Mucosa of descending colon (tissue), 3 donors: Measurements from ENCODE around the gene ETV6. TPM values are rescaled to one million over a fixed set of nuclear protein-coding genes. Genes with fewer than 3 reads are reported as not detected.

Source experiments
- ATAC-seq: fragments of 200-7000 bp; cut with Tn5 transposase; one replicate; pipeline ENCODE4 v1.9.1; 2020; ENCODE audit warnings: mild to moderate bottlenecking, moderate library complexity
- DNase-seq, 3 donors: peaks; one replicate each; pipeline ENCODE4 v3.0.0-alpha.2; 2020
- H3K36me3 ChIP-seq: fragments of 200-600 bp; one replicate; pipeline ENCODE4 v1.8.0; 2021; ENCODE audit warnings: low read depth, mild to moderate bottlenecking
- H3K4me1 ChIP-seq: fragments of 200-600 bp; one replicate; pipeline ENCODE4 v1.8.0; 2021; ENCODE audit warnings: low read depth, mild to moderate bottlenecking
- H3K4me3 ChIP-seq: fragments of 200-600 bp; one replicate; pipeline ENCODE4 v1.8.0; 2021; ENCODE audit warnings: mild to moderate bottlenecking
- H3K9me3 ChIP-seq: fragments of 200-600 bp; one replicate; pipeline ENCODE4 v1.8.0; 2021; ENCODE audit warnings: mild to moderate bottlenecking
- CTCF ChIP-seq: fragments of 200-600 bp; IDR thresholded peaks from one replicate; pipeline ENCODE4 v1.8.0; 2022; ENCODE audit warnings: antibody characterized with exemption, mild to moderate bottlenecking
- intact Hi-C, 2 donors: fragments of 100-400 bp; cut with DNase I in 1 of 2; cut with micrococcal nuclease in 1 of 2; formaldehyde crosslinking; loops; one replicate each; pipeline versions ENCODE4 v1.11.0 to v1.11.1; 2022; cut with DNase I, micrococcal nuclease
- total RNA-seq, 3 donors: library from RNA; stranded (reverse); fragmentation: NEBNext Ultra II Directional in 2 of 3; extraction: Animal tissue kit (Norgen Biotek cat#: 25700) in 2 of 3; gene quantifications; one replicate each; pipeline versions ENCODE4 v1.2.1 to v1.2.4, GENCODE V29; 2021 to 2023
- donor health status: DM: no; HTN: no; CAD: no; lungs with moderate emphysema.
- donor health status: DM: no; HTN: no; CAD: no.
- donor health status: DM: no; HTN: yes; CAD: no.

Gene ETV6
- total RNA-seq, 3 donors from 2014 or later: 60.9 to 74.3 (median 72.8) TPM

- TF ChIP-seq CTCF: no peak
- Histone ChIP-seq H3K4me1 (peaks cover 26% of the 10 kb centered on the region), H3K9me3 (no peaks in the 10 kb centered on the region), H3K4me3 (no peak overlapping the region), H3K36me3 (no peaks in the 10 kb centered on the region)
- no peak for ATAC-seq
- intact Hi-C loops: no loop called here
- no peak for DNase-seq
Measured at GRCh38 chr12:11771895-11772502, 122.5 kb downstream of the ETV6 start.

GRCh38 chr12:11773889-11774677 is 124.6 kb downstream of the ETV6 start:
- Histone ChIP-seq H3K4me3 (no peak overlapping the region), H3K36me3 (no peaks in the 10 kb centered on the region), H3K9me3 (no peaks in the 10 kb centered on the region), H3K4me1 (peaks cover 17% of the 10 kb centered on the region)
- ATAC-seq (peak; percentile 55), DNase-seq (peak in 1 of 3 donors; percentile 56)
- TF ChIP-seq CTCF: no peak
- intact Hi-C loops: no loop called here

- no peaks in the 10 kb centered on the region for H3K36me3 ChIP-seq
- intact Hi-C loops: no loop called here
- no peaks in the 10 kb centered on the region for H3K9me3 ChIP-seq
- H3K4me1 ChIP-seq: peaks cover 10% of the 10 kb centered on the region
- H3K4me3 ChIP-seq: no peak overlapping the region
- DNase-seq (no peak), ATAC-seq (no peak)
- TF ChIP-seq CTCF: no peak
Measured at GRCh38 chr12:11774821-11775220, 125.3 kb downstream of the ETV6 start.

- intact Hi-C loops: no loop called here
- H3K4me1 ChIP-seq: no peaks in the 10 kb centered on the region
- H3K4me3 ChIP-seq: no peak overlapping the region
- no peak for DNase-seq
- H3K9me3 ChIP-seq: no peaks in the 10 kb centered on the region
- TF ChIP-seq CTCF: no peak
- ATAC-seq: no peak
- H3K36me3 ChIP-seq: no peaks in the 10 kb centered on the region
Measured at GRCh38 chr12:11776316-11776715, 126.8 kb downstream of the ETV6 start.

- intact Hi-C loops: no loop called here
- DNase-seq: no peak
- no peak overlapping the region for H3K4me3 ChIP-seq
- TF ChIP-seq CTCF: no peak
- peaks cover 7% of the 10 kb centered on the region for H3K4me1 ChIP-seq
- H3K36me3 ChIP-seq: no peaks in the 10 kb centered on the region
- no peaks in the 10 kb centered on the region for H3K9me3 ChIP-seq
- ATAC-seq: no peak
Measured at GRCh38 chr12:11777451-11777850, 128.0 kb downstream of the ETV6 start.
